ENCODE measurements around the gene KIF26A. TPM values are rescaled to one million over a fixed set of nuclear protein-coding genes. Genes with fewer than 3 reads are reported as not detected.

KIF26A gene
- total RNA-seq, 2 experiments from 2014 or later: 0.21 to 0.28 TPM

DNA sequence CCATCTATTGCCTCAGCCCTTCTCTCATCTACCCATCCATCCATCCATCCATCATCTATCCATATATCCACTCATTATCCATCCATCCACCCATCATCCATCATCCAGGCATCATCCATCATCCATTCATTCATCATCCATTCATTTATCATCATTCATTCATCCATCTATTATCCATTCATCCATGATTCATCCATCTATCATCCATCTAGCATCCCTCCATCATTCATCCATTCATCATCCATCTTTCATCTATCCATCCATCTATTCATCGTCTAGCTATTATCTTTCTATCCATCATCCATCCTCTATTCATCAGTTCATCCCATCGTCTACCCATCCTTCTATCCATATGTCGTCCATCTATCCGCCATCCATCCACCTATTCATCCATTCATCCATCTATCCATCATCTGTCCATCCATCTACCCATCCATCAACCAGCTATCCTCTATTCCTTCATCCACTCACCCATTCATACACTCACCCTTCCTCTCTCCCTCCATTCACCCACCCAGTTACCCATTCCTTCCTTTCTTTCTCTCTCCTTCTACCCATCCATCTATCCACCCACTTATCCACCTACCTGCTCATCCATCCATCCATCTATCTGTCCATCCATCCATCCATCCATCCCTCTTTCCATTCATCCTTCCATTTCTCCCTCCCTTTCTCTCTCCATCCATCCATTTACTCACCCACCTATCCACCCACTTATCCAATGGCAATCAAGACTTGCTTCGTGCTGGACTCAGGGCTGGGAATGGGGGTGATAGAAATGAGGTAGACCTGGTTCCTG is 59.3 kb downstream of the KIF26A start:
- DNase-seq (no peak), ATAC-seq (no peak)
- intact Hi-C loops (cut with DNase I, micrococcal nuclease): no loop called here
- no peak overlapping the region for H3K27ac Mint-ChIP-seq
- ChIA-PET POLR2A (no interaction called here), CTCF (no interaction called here)
- no peaks in the 10 kb centered on the region for H3K36me3 Mint-ChIP-seq (ENCODE audit: low read depth)
- H3K27me3 Mint-ChIP-seq: peaks cover 3% of the 10 kb centered on the region
- H3K9me3 Mint-ChIP-seq (ENCODE audit: low read depth): no peaks in the 10 kb centered on the region
- no peak overlapping the region for H3K4me3 Mint-ChIP-seq
- no peaks in the 10 kb centered on the region for H3K4me1 Mint-ChIP-seq

DNA sequence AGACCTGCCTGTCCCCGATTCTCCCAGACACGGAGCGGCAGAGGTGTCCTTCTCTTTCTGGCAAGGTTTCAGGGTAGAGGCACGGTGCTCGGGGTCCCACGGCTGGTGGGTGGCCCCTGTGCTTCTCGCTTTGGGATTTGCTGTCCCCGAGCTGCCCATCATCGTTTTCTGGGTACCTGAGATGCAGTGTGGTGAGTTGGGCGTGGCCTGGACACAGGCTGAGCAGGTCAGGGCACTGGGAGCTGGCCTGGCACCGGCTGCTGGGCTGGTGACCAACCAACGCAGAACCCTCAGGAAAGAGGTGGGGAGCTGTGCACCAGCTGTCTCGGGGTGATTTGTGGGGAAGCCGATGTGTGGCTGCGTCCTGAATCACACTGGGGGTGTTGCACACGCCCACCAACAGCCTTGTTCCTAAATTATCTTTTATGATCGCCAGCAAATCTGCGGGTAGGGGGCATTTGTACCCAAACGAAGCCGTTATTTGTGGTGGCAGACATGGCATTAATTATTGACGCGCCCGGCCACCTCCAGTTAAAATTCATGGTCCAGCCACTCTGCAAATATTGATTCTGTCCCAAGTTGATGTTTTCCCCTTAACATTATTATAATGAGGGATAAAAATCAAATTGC is 61.0 kb downstream of the KIF26A start:
- peaks cover 2% of the 10 kb centered on the region for H3K27me3 Mint-ChIP-seq
- ChIA-PET CTCF (no interaction called here), POLR2A (no interaction called here)
- ATAC-seq: no peak
- no peak overlapping the region for H3K27ac Mint-ChIP-seq
- no peaks in the 10 kb centered on the region for H3K36me3 Mint-ChIP-seq (ENCODE audit: low read depth)
- no peak overlapping the region for H3K4me3 Mint-ChIP-seq
- intact Hi-C loops (cut with DNase I, micrococcal nuclease): no loop called here
- DNase-seq: no peak
- no peaks in the 10 kb centered on the region for H3K4me1 Mint-ChIP-seq
- H3K9me3 Mint-ChIP-seq (ENCODE audit: low read depth): no peaks in the 10 kb centered on the region

DNA sequence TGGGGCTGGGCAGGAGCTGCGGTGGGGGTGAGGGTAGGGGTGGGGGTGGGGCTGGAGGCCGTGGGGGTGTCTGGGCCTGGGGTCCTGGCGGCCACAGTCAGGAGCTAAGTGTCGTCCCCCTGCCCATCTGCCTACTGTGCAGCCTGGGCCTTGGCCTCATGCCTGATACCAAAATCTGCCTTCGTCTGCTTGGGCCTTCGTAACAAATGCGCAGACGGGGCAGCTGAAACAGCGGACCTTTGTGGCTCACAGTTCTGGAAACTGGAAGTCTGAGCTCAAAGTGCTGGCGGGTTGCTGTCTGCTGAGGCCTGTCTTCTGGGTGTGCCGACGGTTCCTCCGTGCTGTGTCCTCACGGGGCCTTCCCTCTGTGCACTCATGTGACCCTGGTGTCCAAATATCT is 61.7 kb downstream of the KIF26A start:
- no peaks in the 10 kb centered on the region for H3K9me3 Mint-ChIP-seq (ENCODE audit: low read depth)

DNA sequence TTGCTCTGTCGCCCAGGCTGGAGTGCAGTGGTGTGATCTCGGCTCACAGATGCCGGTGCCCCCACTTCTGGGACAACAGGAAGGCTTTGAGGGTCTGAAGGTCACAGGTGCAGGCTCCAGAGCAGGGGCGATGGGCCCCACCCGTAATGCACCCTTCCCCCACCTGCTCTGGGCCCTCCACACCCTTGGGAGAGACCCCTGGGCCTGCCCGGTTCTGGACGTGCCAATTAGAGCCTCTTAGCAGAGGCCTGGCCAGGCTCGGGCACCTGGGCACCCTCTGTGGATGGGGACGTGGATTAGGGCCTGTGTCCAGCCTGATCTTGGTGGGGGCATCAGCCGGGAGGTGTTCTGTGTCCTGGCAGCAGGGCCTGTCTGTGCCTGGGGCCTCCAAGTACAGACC is 62.2 kb downstream of the KIF26A start:
- no peak for ATAC-seq
- intact Hi-C loops (cut with DNase I, micrococcal nuclease): no loop called here
- Mint-ChIP-seq H3K27ac (no peak overlapping the region), H3K4me1 (no peaks in the 10 kb centered on the region), H3K4me3 (no peak overlapping the region), H3K27me3 (no peaks in the 10 kb centered on the region), H3K36me3 (ENCODE audit: low read depth) (no peaks in the 10 kb centered on the region), H3K9me3 (ENCODE audit: low read depth) (no peaks in the 10 kb centered on the region)
- DNase-seq: no peak
- ChIA-PET POLR2A (no interaction called here), CTCF (no interaction called here)

More for the DNA sequence above, 61.7 kb downstream of the KIF26A start:
- no peak overlapping the region for H3K4me3 Mint-ChIP-seq
- no peak overlapping the region for H3K27ac Mint-ChIP-seq
- DNase-seq (no peak), ATAC-seq (no peak)
- no peaks in the 10 kb centered on the region for H3K27me3 Mint-ChIP-seq
- H3K4me1 Mint-ChIP-seq: no peaks in the 10 kb centered on the region
- ChIA-PET POLR2A (no interaction called here), CTCF (no interaction called here)
- H3K36me3 Mint-ChIP-seq (ENCODE audit: low read depth): no peaks in the 10 kb centered on the region
- intact Hi-C loops (cut with DNase I, micrococcal nuclease): no loop called here

DNA sequence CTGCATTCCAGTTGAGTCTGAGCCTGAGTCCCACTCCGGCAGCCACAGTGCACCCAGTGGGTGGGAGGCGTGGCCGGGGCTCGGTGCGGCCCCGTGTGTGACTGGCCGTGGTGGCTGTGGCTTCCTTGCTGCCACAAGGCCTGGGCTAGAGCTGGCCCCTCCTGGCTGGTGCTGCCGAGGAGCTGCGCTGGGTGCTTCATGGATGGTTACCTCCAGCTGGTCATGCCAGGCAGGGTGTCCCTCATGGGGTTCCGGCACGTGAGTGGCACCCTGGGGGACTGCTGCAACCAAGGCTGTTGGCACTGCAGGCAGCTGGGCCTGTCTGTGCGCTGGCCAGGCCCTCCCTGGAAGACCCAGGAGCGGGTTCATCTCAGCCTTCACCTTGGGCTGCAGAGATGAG is 62.7 kb downstream of the KIF26A start:
- H3K4me1 Mint-ChIP-seq: no peaks in the 10 kb centered on the region
- intact Hi-C loops (cut with DNase I, micrococcal nuclease): no loop called here
- ChIA-PET CTCF (no interaction called here), POLR2A (no interaction called here)
- no peak overlapping the region for H3K27ac Mint-ChIP-seq
- DNase-seq (no peak), ATAC-seq (no peak)
- H3K36me3 Mint-ChIP-seq (ENCODE audit: low read depth): no peaks in the 10 kb centered on the region
- no peaks in the 10 kb centered on the region for H3K27me3 Mint-ChIP-seq
- no peaks in the 10 kb centered on the region for H3K9me3 Mint-ChIP-seq (ENCODE audit: low read depth)
- H3K4me3 Mint-ChIP-seq: no peak overlapping the region

DNA sequence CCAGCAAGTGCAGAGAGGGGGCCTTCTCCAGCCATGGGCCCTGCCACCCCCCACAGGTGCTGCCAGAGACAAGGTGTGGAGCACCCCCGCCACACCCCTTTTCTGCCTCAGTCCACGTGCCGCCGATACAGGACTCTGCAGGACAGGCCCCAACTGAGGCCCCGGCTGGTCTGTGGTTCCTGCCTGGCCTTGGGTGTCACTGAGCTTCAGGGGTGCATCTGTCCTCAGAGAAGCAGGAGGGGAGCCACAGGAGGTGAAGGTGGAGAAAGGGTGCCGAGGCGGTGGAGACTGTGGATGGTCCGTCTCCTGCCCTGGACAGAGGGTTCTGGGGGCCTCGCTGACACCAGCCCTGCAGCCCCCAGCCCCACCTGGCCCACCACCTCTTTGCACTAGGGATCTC is 63.1 kb downstream of the KIF26A start:
- no peaks in the 10 kb centered on the region for H3K4me1 Mint-ChIP-seq
- DNase-seq (no peak), ATAC-seq (no peak)
- H3K36me3 Mint-ChIP-seq (ENCODE audit: low read depth): no peaks in the 10 kb centered on the region
- no peak overlapping the region for H3K4me3 Mint-ChIP-seq
- no peaks in the 10 kb centered on the region for H3K9me3 Mint-ChIP-seq (ENCODE audit: low read depth)
- intact Hi-C loops (cut with DNase I, micrococcal nuclease): no loop called here
- H3K27me3 Mint-ChIP-seq: no peaks in the 10 kb centered on the region
- CTCF ChIA-PET: no interaction called here
- no peak overlapping the region for H3K27ac Mint-ChIP-seq
- POLR2A ChIA-PET: no interaction called here

DNA sequence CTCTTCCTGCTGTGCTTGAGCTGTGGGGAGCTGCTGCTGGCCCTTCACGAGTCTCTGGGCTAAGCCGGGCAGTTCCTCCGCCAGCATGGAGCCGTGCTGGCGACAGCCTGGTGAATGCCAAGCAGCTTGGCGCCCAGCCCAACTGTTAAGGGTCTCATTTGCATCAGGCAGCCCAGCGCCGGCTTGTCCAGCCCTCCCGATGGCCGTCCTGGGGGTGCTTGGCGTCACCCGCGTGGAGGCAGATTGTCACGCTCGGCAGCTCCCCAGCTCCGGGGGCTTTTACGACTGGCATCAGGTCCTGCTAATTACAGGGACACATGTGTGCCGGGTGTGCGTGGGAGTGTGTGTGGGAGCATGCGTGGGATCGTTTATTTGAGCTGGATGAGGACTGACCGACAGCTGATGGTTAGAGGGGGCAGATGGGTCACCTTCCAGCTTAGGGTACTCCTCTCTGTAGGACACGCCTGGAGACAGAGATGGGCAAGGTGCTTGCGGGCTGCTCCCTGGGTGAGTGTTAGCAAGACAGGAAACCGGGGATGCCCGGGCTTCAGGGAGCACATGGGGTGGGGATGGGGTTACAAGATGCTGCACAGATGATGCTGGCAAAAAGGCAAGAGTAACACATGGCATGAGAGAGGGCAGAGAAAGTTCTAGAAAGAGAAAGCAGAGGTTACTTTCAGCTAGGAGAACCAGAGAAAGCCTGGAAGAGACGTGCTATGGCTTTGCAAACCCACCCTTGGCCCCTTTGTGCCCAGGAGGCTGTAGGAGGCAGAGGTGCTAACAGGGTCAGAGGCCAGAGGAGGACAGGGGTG is 64.1 kb downstream of the KIF26A start:
- H3K27ac Mint-ChIP-seq: no peak overlapping the region
- no peaks in the 10 kb centered on the region for H3K36me3 Mint-ChIP-seq (ENCODE audit: low read depth)
- no peak overlapping the region for H3K4me3 Mint-ChIP-seq
- ATAC-seq: no peak
- no peaks in the 10 kb centered on the region for H3K9me3 Mint-ChIP-seq (ENCODE audit: low read depth)
- ChIA-PET POLR2A (no interaction called here), CTCF (no interaction called here)
- intact Hi-C loops (cut with DNase I, micrococcal nuclease): no loop called here
- H3K4me1 Mint-ChIP-seq: no peaks in the 10 kb centered on the region
- H3K27me3 Mint-ChIP-seq: no peaks in the 10 kb centered on the region
- no peak for DNase-seq

DNA sequence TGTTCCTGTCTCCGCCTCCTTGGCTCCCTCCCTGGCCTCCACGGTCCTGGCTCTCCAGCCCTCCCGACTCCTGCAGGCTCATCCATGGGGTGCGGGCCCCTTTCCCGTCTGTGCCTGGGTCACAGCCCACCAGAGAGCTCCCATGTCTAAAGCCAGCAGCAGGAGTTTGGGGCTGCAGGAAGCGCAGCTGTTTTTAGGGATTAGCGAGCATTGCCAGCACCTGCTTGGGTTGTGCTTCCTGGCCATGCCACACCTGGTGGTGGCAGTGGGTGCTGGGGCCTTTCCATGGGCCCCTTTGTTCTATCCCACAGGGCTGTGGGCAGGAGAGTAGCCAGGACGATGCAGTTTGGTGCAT is 64.7 kb downstream of the KIF26A start:
- no peaks in the 10 kb centered on the region for H3K4me1 Mint-ChIP-seq
- H3K27ac Mint-ChIP-seq: no peak overlapping the region
- no peak for DNase-seq
- intact Hi-C loops (cut with DNase I, micrococcal nuclease): no loop called here
- ChIA-PET POLR2A (no interaction called here), CTCF (no interaction called here)
- H3K27me3 Mint-ChIP-seq: no peaks in the 10 kb centered on the region
- H3K36me3 Mint-ChIP-seq (ENCODE audit: low read depth): no peaks in the 10 kb centered on the region
- H3K9me3 Mint-ChIP-seq (ENCODE audit: low read depth): no peaks in the 10 kb centered on the region
- no peak for ATAC-seq
- H3K4me3 Mint-ChIP-seq: no peak overlapping the region

DNA sequence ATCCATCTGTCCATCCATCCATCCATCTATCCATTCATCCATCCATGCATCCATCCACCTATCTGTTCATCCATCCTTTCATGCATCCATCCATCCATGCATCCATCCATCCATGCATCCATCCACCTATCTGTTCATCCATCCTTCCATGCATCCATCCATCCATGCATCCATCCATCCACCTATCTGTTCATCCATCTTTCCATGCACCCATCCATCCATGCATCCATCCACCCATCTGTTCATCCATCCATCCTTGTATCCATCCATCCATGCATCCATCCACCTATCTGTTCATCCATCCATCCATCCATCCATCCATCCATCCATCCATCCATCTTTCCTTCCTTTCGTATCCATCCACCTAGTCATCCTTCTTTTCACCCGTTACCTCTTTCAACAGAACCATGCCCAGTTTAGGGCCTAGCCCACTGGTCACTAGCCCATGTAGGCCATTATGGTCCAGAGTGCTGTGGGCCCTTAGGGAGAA is 66.3 kb downstream of the KIF26A start:
- Mint-ChIP-seq H3K9me3 (ENCODE audit: low read depth) (no peaks in the 10 kb centered on the region), H3K36me3 (ENCODE audit: low read depth) (no peaks in the 10 kb centered on the region), H3K27me3 (no peaks in the 10 kb centered on the region), H3K4me3 (no peak overlapping the region), H3K27ac (no peak overlapping the region), H3K4me1 (no peaks in the 10 kb centered on the region)
- ChIA-PET CTCF (no interaction called here), POLR2A (no interaction called here)
- intact Hi-C loops (cut with DNase I, micrococcal nuclease): no loop called here
- DNase-seq (no peak), ATAC-seq (no peak)

DNA sequence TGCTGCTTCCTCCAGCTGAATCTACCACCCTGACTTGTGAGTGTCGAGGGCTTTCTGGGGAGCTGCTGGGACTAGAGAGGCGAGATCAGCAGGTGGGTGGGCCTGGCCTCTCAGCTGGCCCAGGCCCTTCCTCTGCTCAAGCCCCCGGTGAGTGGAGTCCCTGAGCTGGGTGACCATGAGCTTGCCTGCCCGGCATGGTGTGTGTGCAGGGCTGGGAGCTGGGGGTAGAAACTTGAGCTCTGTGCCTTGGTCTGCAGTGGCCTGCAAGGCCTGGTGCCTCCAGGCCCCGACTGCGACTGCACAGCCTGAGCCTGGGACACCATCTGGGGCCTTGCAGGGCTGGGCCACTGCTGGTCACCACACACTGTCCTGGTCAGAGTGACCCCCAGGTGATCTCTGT is 67.4 kb downstream of the KIF26A start:
- Mint-ChIP-seq H3K4me3 (no peak overlapping the region), H3K36me3 (ENCODE audit: low read depth) (no peaks in the 10 kb centered on the region), H3K27me3 (no peaks in the 10 kb centered on the region), H3K4me1 (no peaks in the 10 kb centered on the region), H3K27ac (no peak overlapping the region), H3K9me3 (ENCODE audit: low read depth) (no peaks in the 10 kb centered on the region)
- ATAC-seq: no peak
- no peak for DNase-seq
- ChIA-PET POLR2A (no interaction called here), CTCF (interaction anchor here (0.5 kb wide), 1 partner anchor 107 kb away, joined by 3 read pairs; no protein-coding TSS in a partner anchor)
- intact Hi-C loops (cut with DNase I, micrococcal nuclease): no loop called here

DNA sequence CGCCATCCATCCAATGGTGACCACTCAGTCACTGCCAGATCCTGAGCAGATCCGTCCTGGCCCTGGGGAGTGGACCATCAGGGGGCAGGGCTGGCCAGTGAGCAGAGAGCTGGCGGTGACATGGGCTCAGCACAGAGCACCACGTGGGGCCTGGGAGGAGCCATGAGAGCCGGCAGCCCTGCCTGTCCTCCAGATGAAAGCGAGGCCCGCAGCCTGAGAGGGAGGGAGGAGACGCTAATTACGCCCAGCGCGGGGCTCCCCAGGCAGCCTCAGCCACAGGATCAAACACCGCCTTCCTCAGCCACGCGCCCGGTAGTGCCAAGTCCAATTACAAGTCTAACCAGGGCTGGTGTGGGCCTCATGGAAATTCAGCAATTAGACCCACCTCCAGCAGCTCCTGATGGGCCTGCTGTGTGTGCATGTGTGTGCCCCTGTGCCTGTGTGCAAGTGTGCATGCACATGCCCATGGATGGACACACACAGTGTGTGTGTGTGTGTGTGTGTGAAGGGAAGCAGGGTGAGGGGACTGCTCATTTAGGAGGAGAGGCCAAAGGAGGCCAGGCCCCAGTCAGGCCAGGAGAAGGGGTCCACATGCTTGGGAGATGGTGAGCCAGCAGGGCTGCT is 68.0 kb downstream of the KIF26A start:
- no peak overlapping the region for H3K4me3 Mint-ChIP-seq
- no peak for ATAC-seq
- H3K27me3 Mint-ChIP-seq: no peaks in the 10 kb centered on the region
- POLR2A ChIA-PET: no interaction called here
- intact Hi-C loops (cut with DNase I, micrococcal nuclease): no loop called here
- no peaks in the 10 kb centered on the region for H3K4me1 Mint-ChIP-seq
- no peaks in the 10 kb centered on the region for H3K36me3 Mint-ChIP-seq (ENCODE audit: low read depth)
- no peaks in the 10 kb centered on the region for H3K9me3 Mint-ChIP-seq (ENCODE audit: low read depth)
- DNase-seq: no peak
- CTCF ChIA-PET: interaction anchor here (0.5 kb wide), 1 partner anchor 108 kb away, joined by 3 read pairs; no protein-coding TSS in a partner anchor
- no peak overlapping the region for H3K27ac Mint-ChIP-seq

Measured in activated CD4-positive, alpha-beta T cell treated with anti-CD3 and anti-CD28 coated beads for 36 hours (primary cell).